Measurements from ENCODE around the gene TRUB1. TPM values are rescaled to one million over a fixed set of nuclear protein-coding genes. Genes with fewer than 3 reads are reported as not detected.

Gene TRUB1
- polyA plus RNA-seq, 1 donor, result 20.0 TPM

Other genes with a start within 250 kb of the TRUB1 start
- 19.7 TPM for gene FHIP2A, start 116.4 kb upstream of the TRUB1 start, polyA plus RNA-seq (ENCODE audit: insufficient read length)
- 0.45 TPM for gene ATRNL1, start 155.2 kb downstream of the TRUB1 start, polyA plus RNA-seq (ENCODE audit: insufficient read length)

Data from hindlimb muscle (tissue), 1 donor.